ENCODE measurements around the gene UBC.
"Not testable (repeated sequence)": the region's sequence is repeated elsewhere in the genome, so short reads cannot be mapped to it uniquely, and the experiment has no call there.

Gene UBC

GRCh38 chr12:124930586-124930985 is 16.1 kb upstream of the UBC start:
- no peak overlapping the region for H3K4me3 ChIP-seq (ENCODE audit: low read depth, low read length)
- H3K27ac ChIP-seq (ENCODE audit: low read depth, low read length) = no peak overlapping the region
- peaks cover 7% of the 10 kb centered on the region for H3K4me1 ChIP-seq (ENCODE audit: control insufficient read depth, insufficient read depth, low read length, unreplicated experiment)
- no peaks in the 10 kb centered on the region for H3K79me2 ChIP-seq (ENCODE audit: control insufficient read depth, insufficient read depth, low read length, unreplicated experiment)
- no peaks in the 10 kb centered on the region for H3K36me3 ChIP-seq (ENCODE audit: insufficient read depth, low read length)
- no peak overlapping the region for H2AFZ ChIP-seq (ENCODE audit: low read length, unreplicated experiment)
- no peaks in the 10 kb centered on the region for H3K27me3 ChIP-seq (ENCODE audit: insufficient read depth, low read length)

GRCh38 chr12:124929649-124930419 is 15.4 kb upstream of the UBC start:
- H3K79me2 ChIP-seq (ENCODE audit: control insufficient read depth, insufficient read depth, low read length, unreplicated experiment) = no peaks in the 10 kb centered on the region
- H3K36me3 ChIP-seq (ENCODE audit: insufficient read depth, low read length) = no peaks in the 10 kb centered on the region
- H3K27me3 ChIP-seq (ENCODE audit: insufficient read depth, low read length) = no peaks in the 10 kb centered on the region
- H3K4me1 ChIP-seq (ENCODE audit: control insufficient read depth, insufficient read depth, low read length, unreplicated experiment) = peaks cover 7% of the 10 kb centered on the region
- H3K4me3 ChIP-seq (ENCODE audit: low read depth, low read length) = no peak overlapping the region
- no peak overlapping the region for H2AFZ ChIP-seq (ENCODE audit: low read length, unreplicated experiment)
- H3K27ac ChIP-seq (ENCODE audit: low read depth, low read length) = no peak overlapping the region

GRCh38 chr12:124928912-124929530 is 14.6 kb upstream of the UBC start:
- Histone ChIP-seq H3K79me2 (ENCODE audit: control insufficient read depth, insufficient read depth, low read length, unreplicated experiment) (no peaks in the 10 kb centered on the region), H3K36me3 (ENCODE audit: insufficient read depth, low read length) (no peaks in the 10 kb centered on the region), H3K27me3 (ENCODE audit: insufficient read depth, low read length) (no peaks in the 10 kb centered on the region), H2AFZ (ENCODE audit: low read length, unreplicated experiment) (no peak overlapping the region), H3K27ac (ENCODE audit: low read depth, low read length) (no peak overlapping the region), H3K4me3 (ENCODE audit: low read depth, low read length) (no peak overlapping the region), H3K4me1 (ENCODE audit: control insufficient read depth, insufficient read depth, low read length, unreplicated experiment) (peaks cover 12% of the 10 kb centered on the region)

GRCh38 chr12:124928095-124928911 is 13.9 kb upstream of the UBC start:
- Histone ChIP-seq H3K36me3 (ENCODE audit: insufficient read depth, low read length) (no peaks in the 10 kb centered on the region), H3K4me3 (ENCODE audit: low read depth, low read length) (peak overlapping the region; percentile 48)

GRCh38 chr12:124927201-124928094 is 13.0 kb upstream of the UBC start:
- Histone ChIP-seq H3K27ac (ENCODE audit: low read depth, low read length) (peak overlapping the region; percentile 81), H3K27me3 (ENCODE audit: insufficient read depth, low read length) (no peaks in the 10 kb centered on the region), H3K4me3 (ENCODE audit: low read depth, low read length) (peak overlapping the region; percentile 94), H3K79me2 (ENCODE audit: control insufficient read depth, insufficient read depth, low read length, unreplicated experiment) (no peaks in the 10 kb centered on the region), H3K4me1 (ENCODE audit: control insufficient read depth, insufficient read depth, low read length, unreplicated experiment) (peaks cover 16% of the 10 kb centered on the region), H2AFZ (ENCODE audit: low read length, unreplicated experiment) (peak overlapping the region; percentile 70), H3K36me3 (ENCODE audit: insufficient read depth, low read length) (no peaks in the 10 kb centered on the region)

More at GRCh38 chr12:124928095-124928911, 13.9 kb upstream of the UBC start:
- H3K27me3 ChIP-seq (ENCODE audit: insufficient read depth, low read length) = no peaks in the 10 kb centered on the region
- peak overlapping the region; percentile 70 for H2AFZ ChIP-seq (ENCODE audit: low read length, unreplicated experiment)
- H3K27ac ChIP-seq (ENCODE audit: low read depth, low read length) = peak overlapping the region; percentile 54
- H3K79me2 ChIP-seq (ENCODE audit: control insufficient read depth, insufficient read depth, low read length, unreplicated experiment) = no peaks in the 10 kb centered on the region
- H3K4me1 ChIP-seq (ENCODE audit: control insufficient read depth, insufficient read depth, low read length, unreplicated experiment) = peaks cover 16% of the 10 kb centered on the region

GRCh38 chr12:124925782-124926181 is 11.3 kb upstream of the UBC start:
- not testable (repeated sequence) for H3K4me3 ChIP-seq (ENCODE audit: low read depth, low read length); H3K36me3 ChIP-seq (ENCODE audit: insufficient read depth, low read length); H3K79me2 ChIP-seq (ENCODE audit: control insufficient read depth, insufficient read depth, low read length, unreplicated experiment); H3K27me3 ChIP-seq (ENCODE audit: insufficient read depth, low read length); H3K27ac ChIP-seq (ENCODE audit: low read depth, low read length); H2AFZ ChIP-seq (ENCODE audit: low read length, unreplicated experiment)
- peaks cover 22% of the 10 kb centered on the region for H3K4me1 ChIP-seq (ENCODE audit: control insufficient read depth, insufficient read depth, low read length, unreplicated experiment)

- no peak overlapping the region for H3K4me3 ChIP-seq (ENCODE audit: low read depth, low read length)
- no peaks in the 10 kb centered on the region for H3K36me3 ChIP-seq (ENCODE audit: insufficient read depth, low read length)
- H3K4me1 ChIP-seq (ENCODE audit: control insufficient read depth, insufficient read depth, low read length, unreplicated experiment) = peaks cover 27% of the 10 kb centered on the region
- H3K79me2 ChIP-seq (ENCODE audit: control insufficient read depth, insufficient read depth, low read length, unreplicated experiment) = no peaks in the 10 kb centered on the region
- no peaks in the 10 kb centered on the region for H3K27me3 ChIP-seq (ENCODE audit: insufficient read depth, low read length)
- H3K27ac ChIP-seq (ENCODE audit: low read depth, low read length) = no peak overlapping the region
- H2AFZ ChIP-seq (ENCODE audit: low read length, unreplicated experiment) = no peak overlapping the region
These were observed 10.7 kb upstream of the UBC start for GRCh38 chr12:124925117-124925516.

- no peak overlapping the region for H2AFZ ChIP-seq (ENCODE audit: low read length, unreplicated experiment)
- H3K79me2 ChIP-seq (ENCODE audit: control insufficient read depth, insufficient read depth, low read length, unreplicated experiment) = no peaks in the 10 kb centered on the region
- peak overlapping the region; percentile 83 for H3K27ac ChIP-seq (ENCODE audit: low read depth, low read length)
- peaks cover 37% of the 10 kb centered on the region for H3K4me1 ChIP-seq (ENCODE audit: control insufficient read depth, insufficient read depth, low read length, unreplicated experiment)
- H3K4me3 ChIP-seq (ENCODE audit: low read depth, low read length) = no peak overlapping the region
- no peaks in the 10 kb centered on the region for H3K27me3 ChIP-seq (ENCODE audit: insufficient read depth, low read length)
- H3K36me3 ChIP-seq (ENCODE audit: insufficient read depth, low read length) = no peaks in the 10 kb centered on the region
These were observed 9.7 kb upstream of the UBC start for GRCh38 chr12:124923905-124924734.

GRCh38 chr12:124921200-124922031 is 7.0 kb upstream of the UBC start:
- H3K27me3 ChIP-seq (ENCODE audit: insufficient read depth, low read length) = no peaks in the 10 kb centered on the region
- peak overlapping the region; percentile 82 for H3K4me3 ChIP-seq (ENCODE audit: low read depth, low read length)
- H3K79me2 ChIP-seq (ENCODE audit: control insufficient read depth, insufficient read depth, low read length, unreplicated experiment) = no peaks in the 10 kb centered on the region
- peak overlapping the region; percentile 38 for H3K27ac ChIP-seq (ENCODE audit: low read depth, low read length)
- H2AFZ ChIP-seq (ENCODE audit: low read length, unreplicated experiment) = peak overlapping the region; percentile 86
- no peaks in the 10 kb centered on the region for H3K36me3 ChIP-seq (ENCODE audit: insufficient read depth, low read length)
- H3K4me1 ChIP-seq (ENCODE audit: control insufficient read depth, insufficient read depth, low read length, unreplicated experiment) = peaks cover 45% of the 10 kb centered on the region
